IMR-90 (cell line): Measurements from ENCODE around the gene PARP1. TPM values are rescaled to one million over a fixed set of nuclear protein-coding genes. Genes with fewer than 3 reads are reported as not detected.

Source experiments
- ATAC-seq: fragments of 200-7000 bp; cut with Tn5 transposase; 2 replicates; pipeline ENCODE4 v1.9.1; 2020; ENCODE audit warnings: low read depth, mild to moderate bottlenecking, moderate library complexity
- BruUV-seq: library from RNA; stranded (reverse); fragments of 400-500 nt; replicated peaks from 2 replicates; lab custom pipeline; 2021; lab: Mats Ljungman, UMichigan
- CTCF ChIA-PET: fragments of 300-600 bp; formaldehyde crosslinking; extraction: SDS; loops from one replicate; lab custom pipeline; 2021; ENCODE audit warnings: antibody characterized with exemption; lab: Yijun Ruan, JAX
- POLR2A ChIA-PET: fragments of 300-600 bp; sonication (Branson Sonifier 250); formaldehyde crosslinking; loops from one replicate; lab custom pipeline; 2022; ENCODE audit warnings: antibody characterized with exemption; ENCODE audit not compliant: unreplicated experiment; lab: Charles Lee
- DNase-seq: peaks from one replicate; pipeline ENCODE4 v3.0.0; 2013
- H2AFZ ChIP-seq: replicated peaks from 2 replicates; pipeline ENCODE3; 2013; ENCODE audit warnings: low read length, mild to moderate bottlenecking; ENCODE audit not compliant: poor library complexity
- H2AK5ac ChIP-seq: 2 replicates; pipeline ENCODE4 v1.6.1; 2013; ENCODE audit warnings: low read depth, low read length, inconsistent platforms
- H2AK9ac ChIP-seq: replicated peaks from 2 replicates; pipeline ENCODE3; 2013; ENCODE audit warnings: mild to moderate bottlenecking, low read depth, low read length, moderate library complexity; ENCODE audit not compliant: poor library complexity
- H2BK120ac ChIP-seq: 2 replicates; pipeline ENCODE4 v1.6.1; 2013; ENCODE audit warnings: low read depth, low read length, inconsistent platforms
- H2BK15ac ChIP-seq: 3 replicates; pipeline ENCODE4 v1.6.1; 2013; ENCODE audit warnings: low read depth, low read length, inconsistent platforms
- H2BK20ac ChIP-seq: 2 replicates; pipeline ENCODE4 v1.6.1; 2013; ENCODE audit warnings: low read depth, mild to moderate bottlenecking, inconsistent platforms, low read length, moderate library complexity
- H2BK5ac ChIP-seq: 2 replicates; pipeline ENCODE4 v1.6.1; 2013; ENCODE audit warnings: mild to moderate bottlenecking, low read depth, low read length, inconsistent platforms; ENCODE audit not compliant: poor library complexity, severe bottlenecking
- H3K14ac ChIP-seq: replicated peaks from 2 replicates; pipeline ENCODE4 v1.6.1; 2013; ENCODE audit warnings: low read depth, low read length, inconsistent platforms
- H3K18ac ChIP-seq: 2 replicates; pipeline ENCODE4 v1.6.1; 2013; ENCODE audit warnings: low read depth, low read length, control low read depth
- H3K23ac ChIP-seq: 2 replicates; pipeline ENCODE4 v1.6.1; 2013; ENCODE audit warnings: low read depth, low read length, inconsistent platforms
- H3K27ac ChIP-seq: 2 replicates; pipeline ENCODE4 v1.5.1; 2013; ENCODE audit warnings: mild to moderate bottlenecking, control low read depth, low read length; ENCODE audit not compliant: insufficient read depth
- H3K27me3 ChIP-seq: 2 replicates; pipeline ENCODE4 v1.6.1; 2013; ENCODE audit warnings: low read length; ENCODE audit not compliant: control insufficient read depth, insufficient read depth
- H3K36me3 ChIP-seq: 2 replicates; pipeline ENCODE4 v1.6.1; 2013; ENCODE audit warnings: low read length, mixed read lengths; ENCODE audit not compliant: control insufficient read depth, insufficient read depth
- H3K4ac ChIP-seq: 2 replicates; pipeline ENCODE4 v1.6.1; 2013; ENCODE audit warnings: low read depth, low read length, inconsistent platforms
- H3K4me1 ChIP-seq: 2 replicates; pipeline ENCODE4 v1.6.1; 2013; ENCODE audit warnings: low read length, mixed read lengths; ENCODE audit not compliant: control insufficient read depth, insufficient read depth
- H3K4me2 ChIP-seq: 2 replicates; pipeline ENCODE4 v1.6.1; 2013; ENCODE audit warnings: low read depth, mild to moderate bottlenecking, control low read depth, low read length, moderate library complexity
- H3K4me3 ChIP-seq: 2 replicates; pipeline ENCODE4 v1.5.1; 2013; ENCODE audit warnings: low read depth, mild to moderate bottlenecking, control low read depth, low read length, moderate library complexity; ENCODE audit not compliant: insufficient read depth
- H3K56ac ChIP-seq: 2 replicates; pipeline ENCODE4 v1.6.1; 2013; ENCODE audit warnings: low read length, inconsistent platforms; ENCODE audit not compliant: insufficient read depth; ENCODE audit errors: extremely low read depth
- H3K79me1 ChIP-seq, 2 experiments: 2 replicates each; pipeline ENCODE4 v1.6.1; 2013; ENCODE audit warnings: low read length in 2 of 2, inconsistent platforms in 1 of 2, low read depth in 1 of 2
- H3K9ac ChIP-seq: 2 replicates; pipeline ENCODE4 v1.6.1; 2013; ENCODE audit warnings: low read depth, low read length, control low read depth
- H3K9me1 ChIP-seq: 2 replicates; pipeline ENCODE4 v1.6.1; 2013; ENCODE audit warnings: low read length, inconsistent platforms; ENCODE audit not compliant: insufficient read depth
- H3K9me3 ChIP-seq: 2 replicates; pipeline ENCODE4 v1.6.1; 2013; ENCODE audit warnings: low read length; ENCODE audit not compliant: control insufficient read depth, insufficient read depth
- H4K20me1 ChIP-seq: 2 replicates; pipeline ENCODE4 v1.6.1; 2013; ENCODE audit warnings: low read length, inconsistent platforms; ENCODE audit not compliant: insufficient read depth
- H4K5ac ChIP-seq: 2 replicates; pipeline ENCODE4 v1.6.1; 2013; ENCODE audit warnings: mild to moderate bottlenecking, low read depth, low read length, control low read depth
- H4K8ac ChIP-seq, 2 experiments: 2 replicates each; pipeline ENCODE4 v1.6.1; 2013; ENCODE audit warnings: low read depth in 2 of 2, low read length in 2 of 2, control low read depth in 1 of 2, inconsistent platforms in 1 of 2
- H4K91ac ChIP-seq: 2 replicates; pipeline ENCODE4 v1.6.1; 2013; ENCODE audit warnings: low read depth, low read length, inconsistent platforms; ENCODE audit not compliant: insufficient read depth
- CTCF ChIP-seq: conservative IDR thresholded peaks from 2 replicates; pipeline ENCODE4 v1.5.1; 2012; ENCODE audit warnings: mild to moderate bottlenecking, low read depth, low read length, improper control_type of control experiment
- MAFK ChIP-seq: IDR thresholded peaks from 2 replicates; pipeline ENCODE4 v1.6.1; 2012; ENCODE audit warnings: low read depth, low read length, improper control_type of control experiment
- MAZ ChIP-seq: IDR thresholded peaks from 2 replicates; pipeline ENCODE4 v1.6.1; 2012; ENCODE audit warnings: low read depth, mild to moderate bottlenecking, low read length, improper control_type of control experiment, moderate library complexity, borderline replicate concordance
- NFE2L2 ChIP-seq: fragments of 150-350 bp; IDR thresholded peaks from 2 replicates; pipeline ENCODE4 v1.6.1; 2016; ENCODE audit warnings: low read depth, mild to moderate bottlenecking, low read length
- RAD21 ChIP-seq: IDR thresholded peaks from 2 replicates; pipeline ENCODE4 v1.6.1; 2012; ENCODE audit warnings: low read length, improper control_type of control experiment
- RCOR1 ChIP-seq: IDR thresholded peaks from 2 replicates; pipeline ENCODE4 v1.6.1; 2012; ENCODE audit warnings: mild to moderate bottlenecking, low read length, improper control_type of control experiment; ENCODE audit not compliant: insufficient replicate concordance
- SMC3 ChIP-seq: fragments of 150-350 bp; IDR thresholded peaks from 2 replicates; pipeline ENCODE4 v1.6.1; 2016; ENCODE audit warnings: low read depth, mild to moderate bottlenecking, antibody characterized with exemption, low read length, moderate library complexity
- WGBS, 2 experiments: methylation state at CpG; one replicate each; pipeline versions ENCODE4 v1.1.5 to v1.1.7; 2013; ENCODE audit warnings: missing lambda C conversion rate in 2 of 2; ENCODE audit not compliant: insufficient read length in 1 of 2; ENCODE audit errors: extremely low coverage in 2 of 2; 5-methylcytosine and 5-hydroxymethylcytosine counted together
- dilution Hi-C: fragments of 300-500 bp; cut with HindIII; formaldehyde crosslinking; loops from one replicate; pipeline ENCODE4 v1.14.3; 2018; ENCODE audit warnings: low sequenced_read_pairs; ENCODE audit not compliant: unreplicated experiment
- in situ Hi-C: fragments of 300-500 bp; cut with MboI; formaldehyde crosslinking; loops from 3 replicates; pipeline ENCODE4 v1.14.3; 2019; ENCODE audit warnings: low sequenced_read_pairs, inconsistent platforms, mixed read lengths
- intact Hi-C: fragments of 100-400 bp; cut with micrococcal nuclease; formaldehyde crosslinking; loops from 2 replicates; pipeline ENCODE4 v1.10.0; 2022
- polyA plus RNA-seq, 3 experiments: library from polyadenylated mRNA; depleted of rRNA; stranded (reverse); fragments of >200 nt; gene quantifications; 2 replicates each; pipeline ENCODE4 v1.2.3, GENCODE V29; 2012; ENCODE audit warnings: low replicate concordance in 1 of 3
- total RNA-seq: library from RNA; depleted of rRNA; stranded (reverse); fragments of >200 nt; gene quantifications from 2 replicates; pipeline ENCODE4 v1.2.3, GENCODE V29; 2012
- TF ChIP-seq, protein P1 (sequence below): fragments of 150-350 bp; IDR thresholded peaks from 2 replicates; pipeline ENCODE4 v1.6.1; 2016; ENCODE audit warnings: low read depth, mild to moderate bottlenecking, low read length, moderate library complexity, borderline replicate concordance

Gene PARP1
- total and polyA plus RNA-seq, 2 of the 4 experiments (the other 2 are of a cell fraction), result 86.5 to 105 TPM

DNA sequence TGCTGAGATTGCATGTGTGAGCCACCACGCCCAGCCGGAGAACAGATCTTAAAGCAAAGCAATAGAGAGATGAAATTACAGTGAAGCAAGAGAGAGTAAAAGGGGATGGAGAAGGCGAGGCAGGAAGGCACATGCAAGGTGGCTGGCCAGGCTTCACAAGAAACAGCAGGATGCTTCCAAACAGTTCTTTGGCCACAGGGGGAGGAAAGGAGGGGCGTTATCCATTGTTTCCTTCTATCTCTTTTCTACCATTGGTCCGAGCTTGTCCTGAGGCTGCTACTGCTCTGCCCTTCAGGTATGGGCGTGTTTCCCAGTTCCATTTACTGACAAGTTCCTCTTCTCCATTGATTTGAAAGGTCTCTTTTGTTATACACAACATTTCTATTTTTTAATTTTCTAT is 33.7 kb upstream of the PARP1 start:
- H4K20me1 ChIP-seq, result no peaks in the 10 kb centered on the region
- H3K27me3 ChIP-seq, result peaks cover 15% of the 10 kb centered on the region
- no peak overlapping the region for H4K91ac ChIP-seq
- H2AK9ac ChIP-seq, result no peak overlapping the region
- H3K9me3 ChIP-seq, result no peaks in the 10 kb centered on the region
- H3K4me3 ChIP-seq, result no peak overlapping the region
- no peak overlapping the region for H3K18ac ChIP-seq
- H3K23ac ChIP-seq, result no peak overlapping the region
- H2BK5ac ChIP-seq, result no peak overlapping the region
- WGBS, 2 experiments, result 58% methylated on average over 2 of the region's 6 CpGs; no CpG with 5 or more reads in 1 of the 2 experiments
- no peaks in the 10 kb centered on the region for H3K9me1 ChIP-seq
- no peak overlapping the region for H3K4ac ChIP-seq
- H3K36me3 ChIP-seq, result no peaks in the 10 kb centered on the region
- H3K56ac ChIP-seq, result no peak overlapping the region
- H3K14ac ChIP-seq, result no peak overlapping the region
- H2AFZ ChIP-seq, result no peak overlapping the region
- H2BK120ac ChIP-seq, result no peak overlapping the region
- ChIA-PET POLR2A (no interaction called here), CTCF (no interaction called here)
- H3K9ac ChIP-seq, result no peak overlapping the region
- H3K79me1 ChIP-seq, result no peaks in the 10 kb centered on the region
- no peak overlapping the region for H2AK5ac ChIP-seq
- in situ Hi-C loops (no loop called here), dilution Hi-C loops (no loop called here), intact Hi-C loops (no loop called here)
- H3K4me1 ChIP-seq, result no peaks in the 10 kb centered on the region
- H3K27ac ChIP-seq, result no peak overlapping the region
- no peak overlapping the region for H4K8ac ChIP-seq
- no peak overlapping the region for H2BK15ac ChIP-seq
- no peak for ATAC-seq
- no peak overlapping the region for H2BK20ac ChIP-seq
- TF ChIP-seq RAD21 (no peak), RCOR1 (no peak), MAZ (no peak), CTCF (no peak), MAFK (no peak), SMC3 (no peak), NFE2L2 (no peak)
- TF ChIP-seq, protein P1, sequence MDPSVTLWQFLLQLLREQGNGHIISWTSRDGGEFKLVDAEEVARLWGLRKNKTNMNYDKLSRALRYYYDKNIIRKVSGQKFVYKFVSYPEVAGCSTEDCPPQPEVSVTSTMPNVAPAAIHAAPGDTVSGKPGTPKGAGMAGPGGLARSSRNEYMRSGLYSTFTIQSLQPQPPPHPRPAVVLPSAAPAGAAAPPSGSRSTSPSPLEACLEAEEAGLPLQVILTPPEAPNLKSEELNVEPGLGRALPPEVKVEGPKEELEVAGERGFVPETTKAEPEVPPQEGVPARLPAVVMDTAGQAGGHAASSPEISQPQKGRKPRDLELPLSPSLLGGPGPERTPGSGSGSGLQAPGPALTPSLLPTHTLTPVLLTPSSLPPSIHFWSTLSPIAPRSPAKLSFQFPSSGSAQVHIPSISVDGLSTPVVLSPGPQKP, result no peak
- no peak overlapping the region for H4K5ac ChIP-seq
- no TSS peak for BruUV-seq
- DNase-seq, result no peak
- H3K4me2 ChIP-seq, result no peak overlapping the region
